ENCODE results near the gene HACD2.

DNA sequence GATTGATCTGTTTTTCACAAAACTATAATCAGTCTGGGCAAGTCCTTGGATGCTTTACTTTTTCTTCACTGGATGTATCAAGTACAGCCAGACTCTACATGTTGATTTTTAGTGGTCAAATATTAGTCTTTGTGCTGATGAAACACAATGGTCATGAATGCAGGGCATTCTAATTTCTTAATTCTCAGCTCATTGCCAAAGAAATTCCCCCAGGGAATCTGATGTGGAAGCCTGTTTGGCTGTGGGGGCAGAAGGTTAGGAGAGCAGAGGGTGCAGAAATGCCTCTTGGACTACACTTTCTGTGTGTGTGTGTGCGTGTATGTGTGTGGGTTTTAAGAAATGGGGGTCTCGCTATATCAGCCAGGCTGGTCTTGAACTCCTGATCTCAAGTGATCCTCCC is 48.7 kb upstream of the HACD2 start:
- TF ChIP-seq, protein P1, sequence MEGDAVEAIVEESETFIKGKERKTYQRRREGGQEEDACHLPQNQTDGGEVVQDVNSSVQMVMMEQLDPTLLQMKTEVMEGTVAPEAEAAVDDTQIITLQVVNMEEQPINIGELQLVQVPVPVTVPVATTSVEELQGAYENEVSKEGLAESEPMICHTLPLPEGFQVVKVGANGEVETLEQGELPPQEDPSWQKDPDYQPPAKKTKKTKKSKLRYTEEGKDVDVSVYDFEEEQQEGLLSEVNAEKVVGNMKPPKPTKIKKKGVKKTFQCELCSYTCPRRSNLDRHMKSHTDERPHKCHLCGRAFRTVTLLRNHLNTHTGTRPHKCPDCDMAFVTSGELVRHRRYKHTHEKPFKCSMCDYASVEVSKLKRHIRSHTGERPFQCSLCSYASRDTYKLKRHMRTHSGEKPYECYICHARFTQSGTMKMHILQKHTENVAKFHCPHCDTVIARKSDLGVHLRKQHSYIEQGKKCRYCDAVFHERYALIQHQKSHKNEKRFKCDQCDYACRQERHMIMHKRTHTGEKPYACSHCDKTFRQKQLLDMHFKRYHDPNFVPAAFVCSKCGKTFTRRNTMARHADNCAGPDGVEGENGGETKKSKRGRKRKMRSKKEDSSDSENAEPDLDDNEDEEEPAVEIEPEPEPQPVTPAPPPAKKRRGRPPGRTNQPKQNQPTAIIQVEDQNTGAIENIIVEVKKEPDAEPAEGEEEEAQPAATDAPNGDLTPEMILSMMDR (IDR thresholded peaks at IDR 0.05 in 2 of 3, conservative IDR thresholded peaks at IDR 0.05 in 1 of 3; ENCODE audit: borderline replicate concordance in 1 of 3, insufficient read depth in 1 of 3, low read depth in 2 of 3, low read length in 2 of 3) = no peak
- TF ChIP-seq EZH2 (IDR thresholded peaks at IDR 0.05) (no peak), YY1 (IDR thresholded peaks at IDR 0.05; ENCODE audit: extremely low read depth, insufficient replicate concordance, low read depth, low read length) (no peak), POLR2A (IDR thresholded peaks at IDR 0.05; ENCODE audit: borderline replicate concordance, extremely low read depth, insufficient read depth, insufficient read length) (no peak), EGR1 (IDR thresholded peaks at IDR 0.05; ENCODE audit: low read depth) (no peak), SP1 (IDR thresholded peaks at IDR 0.05; ENCODE audit: low read depth) (no peak)
- TF ChIP-seq, protein P2, sequence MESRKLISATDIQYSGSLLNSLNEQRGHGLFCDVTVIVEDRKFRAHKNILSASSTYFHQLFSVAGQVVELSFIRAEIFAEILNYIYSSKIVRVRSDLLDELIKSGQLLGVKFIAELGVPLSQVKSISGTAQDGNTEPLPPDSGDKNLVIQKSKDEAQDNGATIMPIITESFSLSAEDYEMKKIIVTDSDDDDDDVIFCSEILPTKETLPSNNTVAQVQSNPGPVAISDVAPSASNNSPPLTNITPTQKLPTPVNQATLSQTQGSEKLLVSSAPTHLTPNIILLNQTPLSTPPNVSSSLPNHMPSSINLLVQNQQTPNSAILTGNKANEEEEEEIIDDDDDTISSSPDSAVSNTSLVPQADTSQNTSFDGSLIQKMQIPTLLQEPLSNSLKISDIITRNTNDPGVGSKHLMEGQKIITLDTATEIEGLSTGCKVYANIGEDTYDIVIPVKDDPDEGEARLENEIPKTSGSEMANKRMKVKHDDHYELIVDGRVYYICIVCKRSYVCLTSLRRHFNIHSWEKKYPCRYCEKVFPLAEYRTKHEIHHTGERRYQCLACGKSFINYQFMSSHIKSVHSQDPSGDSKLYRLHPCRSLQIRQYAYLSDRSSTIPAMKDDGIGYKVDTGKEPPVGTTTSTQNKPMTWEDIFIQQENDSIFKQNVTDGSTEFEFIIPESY (IDR thresholded peaks at IDR 0.05; ENCODE audit: extremely low read depth, insufficient replicate concordance, low read length) = no peak
- TF ChIP-seq, protein P3, sequence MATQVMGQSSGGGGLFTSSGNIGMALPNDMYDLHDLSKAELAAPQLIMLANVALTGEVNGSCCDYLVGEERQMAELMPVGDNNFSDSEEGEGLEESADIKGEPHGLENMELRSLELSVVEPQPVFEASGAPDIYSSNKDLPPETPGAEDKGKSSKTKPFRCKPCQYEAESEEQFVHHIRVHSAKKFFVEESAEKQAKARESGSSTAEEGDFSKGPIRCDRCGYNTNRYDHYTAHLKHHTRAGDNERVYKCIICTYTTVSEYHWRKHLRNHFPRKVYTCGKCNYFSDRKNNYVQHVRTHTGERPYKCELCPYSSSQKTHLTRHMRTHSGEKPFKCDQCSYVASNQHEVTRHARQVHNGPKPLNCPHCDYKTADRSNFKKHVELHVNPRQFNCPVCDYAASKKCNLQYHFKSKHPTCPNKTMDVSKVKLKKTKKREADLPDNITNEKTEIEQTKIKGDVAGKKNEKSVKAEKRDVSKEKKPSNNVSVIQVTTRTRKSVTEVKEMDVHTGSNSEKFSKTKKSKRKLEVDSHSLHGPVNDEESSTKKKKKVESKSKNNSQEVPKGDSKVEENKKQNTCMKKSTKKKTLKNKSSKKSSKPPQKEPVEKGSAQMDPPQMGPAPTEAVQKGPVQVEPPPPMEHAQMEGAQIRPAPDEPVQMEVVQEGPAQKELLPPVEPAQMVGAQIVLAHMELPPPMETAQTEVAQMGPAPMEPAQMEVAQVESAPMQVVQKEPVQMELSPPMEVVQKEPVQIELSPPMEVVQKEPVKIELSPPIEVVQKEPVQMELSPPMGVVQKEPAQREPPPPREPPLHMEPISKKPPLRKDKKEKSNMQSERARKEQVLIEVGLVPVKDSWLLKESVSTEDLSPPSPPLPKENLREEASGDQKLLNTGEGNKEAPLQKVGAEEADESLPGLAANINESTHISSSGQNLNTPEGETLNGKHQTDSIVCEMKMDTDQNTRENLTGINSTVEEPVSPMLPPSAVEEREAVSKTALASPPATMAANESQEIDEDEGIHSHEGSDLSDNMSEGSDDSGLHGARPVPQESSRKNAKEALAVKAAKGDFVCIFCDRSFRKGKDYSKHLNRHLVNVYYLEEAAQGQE (IDR thresholded peaks at IDR 0.05; ENCODE audit: low read depth) = no peak

Data from HCT116 (cell line).